ENCODE results near the gene PTPRA. TPM values are rescaled to one million over a fixed set of nuclear protein-coding genes. Genes with fewer than 3 reads are reported as not detected.

PTPRA gene
- polyA plus RNA-seq, 6 donors from 2014 or later, result 22.9 to 50.9 (median 31.6) TPM

GRCh38 chr20:2981646-2982045 is 108.4 kb downstream of the PTPRA start:
- DNase-seq (no peak), ATAC-seq (ENCODE audit: low read depth in 2 of 2) (no peak)
- Mint-ChIP-seq H3K27ac (peak overlapping the region in 1 of 6 donors; percentile 11), H3K4me3 (no peak overlapping the region), H3K36me3 (peaks cover 0 to 3% of the 10 kb centered on the region in 2 donors), H3K9me3 (no peaks in the 10 kb centered on the region), H3K4me1 (peaks cover 11 to 13% (median 11%) of the 10 kb centered on the region in 3 donors), H3K27me3 (no peaks in the 10 kb centered on the region)

GRCh38 chr20:2983508-2983907 is 110.2 kb downstream of the PTPRA start:
- no peaks in the 10 kb centered on the region for H3K27me3 Mint-ChIP-seq
- H3K9me3 Mint-ChIP-seq, result no peaks in the 10 kb centered on the region
- DNase-seq, result no peak
- H3K4me3 Mint-ChIP-seq, result no peak overlapping the region
- no peak for ATAC-seq (ENCODE audit: low read depth in 2 of 2)
- peaks cover 0 to 8% (median 3%) of the 10 kb centered on the region in 3 donors for H3K4me1 Mint-ChIP-seq
- peaks cover 6 to 9% of the 10 kb centered on the region in 2 donors for H3K36me3 Mint-ChIP-seq
- no peak overlapping the region for H3K27ac Mint-ChIP-seq

- peak; percentile 12 for DNase-seq
- Mint-ChIP-seq H3K9me3 (no peaks in the 10 kb centered on the region), H3K27me3 (no peaks in the 10 kb centered on the region), H3K36me3 (peaks cover 10 to 14% of the 10 kb centered on the region in 2 donors), H3K4me1 (peaks cover 0 to 7% (median 3%) of the 10 kb centered on the region in 3 donors), H3K27ac (no peak overlapping the region), H3K4me3 (no peak overlapping the region)
- peak; percentile 41 to 60 for ATAC-seq (ENCODE audit: low read depth in 2 of 2)
Measured at GRCh38 chr20:2984028-2984501, 110.8 kb downstream of the PTPRA start.

GRCh38 chr20:2984956-2985661 is 111.8 kb downstream of the PTPRA start:
- H3K9me3 Mint-ChIP-seq, result no peaks in the 10 kb centered on the region
- no peak for ATAC-seq (ENCODE audit: low read depth in 2 of 2)
- H3K4me3 Mint-ChIP-seq, result no peak overlapping the region
- H3K36me3 Mint-ChIP-seq, result peaks cover 10 to 14% of the 10 kb centered on the region in 2 donors
- no peak for DNase-seq
- no peaks in the 10 kb centered on the region for H3K27me3 Mint-ChIP-seq
- H3K4me1 Mint-ChIP-seq, result peaks cover 0 to 3% (median 2%) of the 10 kb centered on the region in 3 donors
- H3K27ac Mint-ChIP-seq, result no peak overlapping the region

- H3K9me3 Mint-ChIP-seq, result no peaks in the 10 kb centered on the region
- peak overlapping the region in 2 of 6 donors; percentile 21 to 27 for H3K27ac Mint-ChIP-seq
- no peak overlapping the region for H3K4me3 Mint-ChIP-seq
- no peak for DNase-seq
- H3K36me3 Mint-ChIP-seq, result peaks cover 14 to 17% of the 10 kb centered on the region in 2 donors
- no peaks in the 10 kb centered on the region for H3K27me3 Mint-ChIP-seq
- no peak for ATAC-seq (ENCODE audit: low read depth in 2 of 2)
- H3K4me1 Mint-ChIP-seq, result peaks cover 0 to 3% (median 2%) of the 10 kb centered on the region in 3 donors
Measured at GRCh38 chr20:2986466-2986865, 113.2 kb downstream of the PTPRA start.

GRCh38 chr20:2987861-2988260 is 114.6 kb downstream of the PTPRA start:
- H3K36me3 Mint-ChIP-seq, result peaks cover 14 to 17% of the 10 kb centered on the region in 2 donors
- H3K4me3 Mint-ChIP-seq, result no peak overlapping the region
- peak overlapping the region in 2 of 6 donors; percentile 17 to 23 for H3K27ac Mint-ChIP-seq
- no peak for ATAC-seq (ENCODE audit: low read depth in 2 of 2)
- no peaks in the 10 kb centered on the region for H3K4me1 Mint-ChIP-seq
- DNase-seq, result no peak
- H3K9me3 Mint-ChIP-seq, result no peaks in the 10 kb centered on the region
- no peaks in the 10 kb centered on the region for H3K27me3 Mint-ChIP-seq

- no peaks in the 10 kb centered on the region for H3K27me3 Mint-ChIP-seq
- no peak overlapping the region for H3K4me3 Mint-ChIP-seq
- H3K27ac Mint-ChIP-seq, result no peak overlapping the region
- H3K9me3 Mint-ChIP-seq, result peaks cover 0 to 1% (median 0%) of the 10 kb centered on the region in 7 donors
- no peaks in the 10 kb centered on the region for H3K4me1 Mint-ChIP-seq
- DNase-seq (no peak), ATAC-seq (ENCODE audit: low read depth in 2 of 2) (no peak)
- peaks cover 12 to 17% of the 10 kb centered on the region in 2 donors for H3K36me3 Mint-ChIP-seq
Measured at GRCh38 chr20:2991532-2991931, 118.3 kb downstream of the PTPRA start.

GRCh38 chr20:2993250-2993649 is 120.0 kb downstream of the PTPRA start:
- ATAC-seq (ENCODE audit: low read depth in 2 of 2) (no peak), DNase-seq (no peak)
- Mint-ChIP-seq H3K9me3 (peaks cover 0 to 1% (median 0%) of the 10 kb centered on the region in 7 donors), H3K36me3 (peaks cover 7 to 14% of the 10 kb centered on the region in 2 donors), H3K27ac (no peak overlapping the region), H3K4me1 (no peaks in the 10 kb centered on the region), H3K4me3 (no peak overlapping the region), H3K27me3 (no peaks in the 10 kb centered on the region)

- no peak for DNase-seq
- Mint-ChIP-seq H3K4me3 (no peak overlapping the region), H3K36me3 (peaks cover 0 to 2% of the 10 kb centered on the region in 2 donors), H3K27me3 (no peaks in the 10 kb centered on the region), H3K9me3 (peaks cover 0 to 1% (median 0%) of the 10 kb centered on the region in 7 donors), H3K27ac (no peak overlapping the region), H3K4me1 (no peaks in the 10 kb centered on the region)
- ATAC-seq (ENCODE audit: low read depth in 2 of 2), result no peak
Measured at GRCh38 chr20:2995796-2996195, 122.5 kb downstream of the PTPRA start.

- Mint-ChIP-seq H3K9me3 (peaks cover 0 to 1% (median 0%) of the 10 kb centered on the region in 7 donors), H3K4me3 (no peak overlapping the region), H3K36me3 (no peaks in the 10 kb centered on the region), H3K4me1 (no peaks in the 10 kb centered on the region), H3K27me3 (no peaks in the 10 kb centered on the region), H3K27ac (no peak overlapping the region)
- DNase-seq, result no peak
- ATAC-seq (ENCODE audit: low read depth in 2 of 2), result no peak
Measured at GRCh38 chr20:2998728-2999127, 125.4 kb downstream of the PTPRA start.

GRCh38 chr20:3000852-3001523 is 127.7 kb downstream of the PTPRA start:
- ATAC-seq (ENCODE audit: low read depth in 2 of 2), result peak; percentile 64 to 73
- no peaks in the 10 kb centered on the region for H3K4me1 Mint-ChIP-seq
- peak; percentile 34 for DNase-seq
- H3K27me3 Mint-ChIP-seq, result no peaks in the 10 kb centered on the region
- no peaks in the 10 kb centered on the region for H3K9me3 Mint-ChIP-seq
- no peak overlapping the region for H3K4me3 Mint-ChIP-seq
- peak overlapping the region in 2 of 6 donors; percentile 32 to 39 for H3K27ac Mint-ChIP-seq
- H3K36me3 Mint-ChIP-seq, result no peaks in the 10 kb centered on the region

GRCh38 chr20:3003416-3003815 is 130.1 kb downstream of the PTPRA start:
- no peak for ATAC-seq (ENCODE audit: low read depth in 2 of 2)
- H3K27me3 Mint-ChIP-seq, result no peaks in the 10 kb centered on the region

GRCh38 chr20:3010985-3011723 is 137.9 kb downstream of the PTPRA start:
- no peak for ATAC-seq (ENCODE audit: low read depth in 2 of 2)
- no peak overlapping the region for H3K27ac Mint-ChIP-seq
- no peaks in the 10 kb centered on the region for H3K4me1 Mint-ChIP-seq
- H3K4me3 Mint-ChIP-seq, result no peak overlapping the region
- DNase-seq, result no peak
- peaks cover 22 to 27% of the 10 kb centered on the region in 2 donors for H3K36me3 Mint-ChIP-seq
- no peaks in the 10 kb centered on the region for H3K9me3 Mint-ChIP-seq
- no peaks in the 10 kb centered on the region for H3K27me3 Mint-ChIP-seq

More at GRCh38 chr20:3003416-3003815, 130.1 kb downstream of the PTPRA start:
- H3K9me3 Mint-ChIP-seq, result no peaks in the 10 kb centered on the region
- DNase-seq, result no peak
- H3K27ac Mint-ChIP-seq, result no peak overlapping the region
- no peak overlapping the region for H3K4me3 Mint-ChIP-seq
- no peaks in the 10 kb centered on the region for H3K4me1 Mint-ChIP-seq
- peaks cover 12 to 16% of the 10 kb centered on the region in 2 donors for H3K36me3 Mint-ChIP-seq
